SU-DHL-6 (cell line): Measurements from ENCODE around the gene GRB10.

Experiments used
- CTCF ChIP-seq: fragments of 200-600 bp; sonication (generic); IDR thresholded peaks from one replicate; pipeline ENCODE4 v1.5.1; 2017; ENCODE audit warnings: antibody characterized with exemption, mild to moderate bottlenecking, low read length, moderate library complexity; ENCODE audit not compliant: insufficient read depth, poor library complexity, severe bottlenecking
- EZH2phosphoT487 ChIP-seq: fragments of 200-600 bp; sonication (generic), shearing (Covaris generic); conservative IDR thresholded peaks from 2 replicates; pipeline ENCODE4 v1.6.1; 2018; ENCODE audit warnings: mild to moderate bottlenecking, antibody characterized with exemption, low read length, moderate library complexity, mixed read lengths

GRCh38 chr7:50790381-50790780, 7.7 kb upstream of the GRB10 start:
- no peak for TF ChIP-seq CTCF
- TF ChIP-seq EZH2phosphoT487 = no peak
